ENCODE results near the gene PRDM16.

Gene PRDM16

DNA sequence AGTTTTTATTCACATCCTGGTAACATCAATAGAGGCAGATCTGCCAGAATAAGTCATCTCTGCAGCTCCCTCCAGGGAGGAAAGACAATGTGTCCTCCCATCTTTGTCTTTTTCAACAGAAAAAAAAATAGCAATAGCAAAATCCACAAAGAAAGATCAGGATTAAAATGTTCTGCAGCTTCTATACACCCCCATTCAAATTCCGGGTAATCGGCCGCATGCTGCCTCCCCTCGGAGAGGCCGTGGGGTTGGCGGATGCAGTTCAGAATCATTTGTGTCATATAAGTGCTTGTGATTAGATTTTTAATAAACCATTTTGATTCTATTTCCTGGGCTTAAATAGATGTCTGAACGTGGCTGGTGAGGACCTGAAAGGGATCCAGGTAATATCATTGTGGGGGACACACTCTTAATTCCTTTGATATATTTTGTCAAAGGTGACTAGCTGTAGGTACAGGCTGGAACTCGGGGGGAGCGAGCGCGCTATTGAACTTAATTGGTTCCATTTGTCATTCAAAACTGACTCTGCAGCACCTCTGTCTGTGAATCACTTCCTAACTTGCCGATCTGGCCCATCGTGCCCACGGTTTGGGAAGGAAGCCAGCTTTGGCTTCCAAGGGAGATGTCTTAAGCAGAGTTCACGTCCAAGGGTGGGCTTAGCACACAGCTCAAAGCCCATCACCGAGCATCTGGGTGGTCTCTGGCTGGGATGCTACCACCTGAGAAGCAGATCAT is 299.9 kb downstream of the PRDM16 start:
- no peak for DNase-seq

DNA sequence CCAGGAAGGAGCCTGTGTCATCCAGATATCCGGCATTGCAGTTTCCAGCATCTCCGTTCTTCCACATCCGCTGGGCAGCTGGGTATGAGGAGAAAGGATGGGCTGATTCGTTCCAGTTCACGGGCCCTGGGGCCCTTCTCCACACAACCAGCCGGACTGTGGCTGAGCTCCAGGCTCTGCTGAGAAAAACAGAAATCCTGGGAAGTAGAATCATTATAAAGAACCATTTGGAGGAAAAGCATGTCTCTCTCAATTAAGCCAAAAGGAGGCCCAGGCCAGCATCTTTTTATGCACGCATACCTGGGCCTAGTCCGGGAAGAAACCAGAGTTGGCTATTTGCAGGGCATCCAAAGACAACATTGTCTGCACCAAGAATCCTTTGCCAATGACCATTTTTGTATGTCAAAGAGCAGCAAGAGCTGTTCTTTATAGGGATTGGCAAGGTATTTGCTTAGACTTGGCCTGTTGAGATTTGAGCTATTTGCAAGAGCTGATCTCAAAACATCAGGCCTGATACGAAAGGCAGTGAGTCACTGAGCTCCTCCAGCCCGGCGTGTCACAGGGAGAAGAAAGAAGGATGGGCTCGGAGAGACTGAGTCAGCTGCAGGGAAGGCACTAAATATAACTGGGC is 300.6 kb downstream of the PRDM16 start:
- DNase-seq = no peak

GRCh38 chr1:3370856-3371703 is 302.1 kb downstream of the PRDM16 start:
- DNase-seq = no peak

- DNase-seq = peak; percentile 13
Measured at GRCh38 chr1:3372317-3372716, 303.3 kb downstream of the PRDM16 start.

DNA sequence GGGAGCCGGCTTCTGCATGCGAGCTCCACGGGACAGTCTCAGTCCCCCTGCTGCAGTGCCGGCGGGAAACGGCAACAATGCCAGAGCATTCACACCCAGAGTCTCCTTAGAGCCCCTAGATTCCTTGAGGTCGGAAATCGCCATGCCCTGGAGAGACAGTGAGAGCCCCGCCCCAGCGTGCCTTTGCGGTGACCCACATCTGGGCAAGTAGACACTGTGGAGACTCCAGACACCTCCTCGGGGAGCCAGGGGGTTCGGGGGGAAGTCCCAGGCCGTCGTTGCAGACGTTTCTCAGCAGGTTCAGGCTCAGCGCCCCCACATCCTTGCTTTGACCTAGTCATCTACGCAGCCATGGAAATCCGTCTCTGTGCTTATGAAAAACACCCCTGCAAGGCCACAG is 304.2 kb downstream of the PRDM16 start:
- no peak for DNase-seq

- DNase-seq = no peak
Measured at GRCh38 chr1:3373700-3374405, 304.9 kb downstream of the PRDM16 start.

GRCh38 chr1:3375245-3375644 is 306.2 kb downstream of the PRDM16 start:
- no peak for DNase-seq

DNA sequence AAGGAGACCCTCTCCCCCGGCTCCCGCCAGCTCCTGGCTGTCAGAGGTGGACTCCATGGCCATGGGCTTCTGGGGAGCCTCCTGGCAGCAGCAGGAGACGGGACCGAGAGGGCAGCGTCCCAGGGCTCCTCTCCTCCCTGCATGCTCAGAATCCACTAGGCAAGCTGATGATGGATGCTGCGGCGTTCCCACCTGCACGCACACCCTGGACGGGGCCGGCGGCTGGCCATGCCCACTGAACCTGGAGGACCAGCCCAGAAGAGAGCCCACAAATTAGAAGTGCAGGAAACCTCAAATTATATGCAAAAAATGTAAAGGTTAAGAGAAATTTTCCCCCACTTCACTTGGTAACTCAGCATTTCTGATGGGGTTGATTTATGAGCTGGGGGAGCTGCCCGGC is 308.2 kb downstream of the PRDM16 start:
- DNase-seq = no peak

- DNase-seq = no peak
Measured at GRCh38 chr1:3377604-3378279, 308.7 kb downstream of the PRDM16 start.

DNA sequence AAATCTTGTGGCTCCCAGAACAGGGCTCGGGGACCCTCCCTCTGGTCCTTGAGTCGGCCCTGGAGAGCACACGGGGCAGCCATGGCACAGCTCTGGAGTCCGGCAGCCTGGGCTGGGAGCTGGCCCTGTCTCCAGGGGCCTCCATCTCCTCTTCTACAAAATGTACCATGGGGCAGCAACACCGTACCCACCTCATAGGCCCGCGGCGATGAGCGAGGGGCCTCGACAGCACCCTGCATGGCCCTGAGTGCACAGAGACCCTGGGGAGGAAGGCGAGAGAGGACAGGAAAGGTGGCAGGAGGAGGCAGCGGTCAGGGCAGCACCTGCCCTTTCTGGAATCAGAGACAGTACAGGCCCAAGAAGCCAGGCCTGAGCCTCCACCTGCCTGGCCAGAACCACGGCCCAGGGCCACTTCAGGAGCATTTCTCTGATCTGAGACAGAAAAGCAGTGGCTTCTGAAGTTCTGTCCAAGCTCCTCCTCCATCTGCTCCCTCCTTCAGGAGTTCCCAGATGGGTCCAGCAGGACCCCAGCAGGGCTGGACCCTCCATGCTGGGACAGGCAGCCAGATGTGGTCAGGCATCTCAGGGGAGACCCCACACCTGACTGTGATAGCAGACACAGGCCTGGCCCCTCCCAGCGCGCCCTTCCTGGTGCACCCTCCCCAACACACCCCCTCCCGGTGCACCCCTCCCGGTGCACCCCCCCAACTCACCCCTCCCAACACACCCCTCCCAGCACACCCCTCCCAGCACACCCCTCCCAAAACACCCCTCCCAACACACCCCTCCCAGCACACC is 309.6 kb downstream of the PRDM16 start:
- no peak for DNase-seq

- DNase-seq = no peak
Measured at GRCh38 chr1:3379934-3380333, 310.9 kb downstream of the PRDM16 start.

GRCh38 chr1:3380469-3380868 is 311.5 kb downstream of the PRDM16 start:
- DNase-seq = no peak

DNA sequence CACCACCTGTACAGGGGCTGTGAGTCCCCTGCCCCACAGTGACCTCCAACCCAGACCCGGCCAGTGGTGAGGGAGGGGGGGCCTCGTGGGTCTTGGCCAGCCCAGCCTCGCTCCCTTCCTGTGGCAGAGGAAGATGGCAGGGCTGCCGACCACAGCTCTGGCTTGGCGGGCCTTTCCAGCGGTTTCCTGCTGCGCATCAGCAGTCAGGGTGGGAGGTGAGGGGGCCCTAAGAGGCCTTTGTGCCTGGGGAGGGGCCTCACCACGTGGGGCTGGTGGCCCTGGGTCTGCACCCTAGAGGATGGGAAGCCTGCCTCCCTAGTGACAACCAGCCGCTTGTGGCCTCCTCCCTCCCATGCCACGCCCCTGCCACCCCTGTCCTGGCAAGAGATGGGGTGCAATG is 312.9 kb downstream of the PRDM16 start:
- DNase-seq = no peak

GRCh38 chr1:3382326-3383057 is 313.5 kb downstream of the PRDM16 start:
- no peak for DNase-seq

DNA sequence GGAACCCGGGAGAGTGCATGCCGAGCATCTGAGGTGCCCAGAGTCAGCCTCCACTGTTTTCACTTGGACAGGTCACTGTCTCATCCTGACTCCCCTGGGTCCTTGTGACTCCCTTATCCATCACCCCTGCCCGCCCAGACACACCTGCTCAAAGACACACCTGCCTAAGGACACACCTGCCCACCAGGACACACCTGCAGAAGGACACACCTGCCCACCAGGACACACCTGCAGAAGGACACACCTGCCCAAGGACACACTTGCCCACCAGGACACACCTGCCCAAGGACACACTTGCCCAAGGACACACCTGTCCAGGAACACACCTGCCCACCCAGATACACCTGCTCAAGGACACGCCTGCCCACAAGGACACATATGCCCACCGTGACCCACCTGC is 314.7 kb downstream of the PRDM16 start:
- no peak for DNase-seq

GRCh38 chr1:3384407-3384806 is 315.4 kb downstream of the PRDM16 start:
- peak; percentile 6 for DNase-seq

DNA sequence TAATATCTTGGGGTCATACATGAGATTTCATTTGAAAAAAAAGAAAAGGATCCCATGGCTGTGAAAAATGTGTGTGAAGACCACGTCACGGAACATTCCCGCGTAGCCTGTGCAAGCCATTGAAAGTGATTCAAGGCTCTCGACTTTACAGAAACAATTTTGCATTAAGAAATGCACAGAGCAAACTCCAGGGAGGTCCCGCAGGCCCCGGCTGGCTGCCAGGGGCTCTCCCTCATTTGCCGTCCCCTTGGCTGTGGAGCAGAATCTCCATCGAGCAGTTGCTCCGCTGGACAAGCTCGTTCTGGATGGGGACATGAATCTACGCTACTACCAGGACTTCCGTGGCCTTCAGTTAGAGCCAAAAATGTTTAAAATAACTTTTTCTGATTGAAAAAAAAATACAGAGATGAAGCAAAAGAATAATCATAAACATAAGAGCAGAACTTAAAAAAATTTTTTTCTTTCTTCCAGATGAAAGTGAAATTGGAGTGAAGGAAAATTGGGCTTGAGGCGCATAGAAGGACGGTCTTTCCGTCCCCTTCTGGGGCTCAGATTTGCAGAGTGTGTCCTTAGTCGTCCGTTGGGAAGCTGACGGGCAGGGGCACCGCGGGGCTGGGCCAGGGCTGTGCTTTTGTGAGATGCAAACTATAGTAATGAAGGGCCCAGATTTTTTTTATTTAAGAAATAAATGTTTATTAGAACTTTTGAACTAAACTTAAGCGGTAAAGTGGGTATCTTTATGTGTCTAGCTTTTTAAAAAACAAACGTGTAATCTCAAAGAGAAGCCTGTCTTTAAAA is 317.4 kb downstream of the PRDM16 start:
- no peak for DNase-seq

DNA sequence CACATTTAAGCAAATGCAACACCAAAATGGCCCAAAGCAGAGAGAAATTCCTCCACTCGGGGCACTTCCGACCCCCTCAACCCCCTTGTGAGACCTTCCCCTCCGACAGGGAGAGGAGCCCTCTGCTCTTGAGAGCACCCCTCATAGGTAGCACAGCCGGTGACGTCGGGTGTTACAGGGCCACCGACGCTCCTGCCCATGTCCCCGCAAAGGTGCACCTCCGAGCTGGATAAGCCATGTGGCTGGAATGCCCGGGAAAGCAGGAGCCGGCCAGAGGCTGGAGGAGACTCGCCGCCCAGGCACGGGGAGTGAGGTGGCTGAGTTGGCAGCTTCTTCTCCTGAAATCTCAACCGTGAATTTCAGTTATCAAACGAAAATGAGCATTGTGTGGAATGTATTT is 318.4 kb downstream of the PRDM16 start:
- DNase-seq = no peak

DNA sequence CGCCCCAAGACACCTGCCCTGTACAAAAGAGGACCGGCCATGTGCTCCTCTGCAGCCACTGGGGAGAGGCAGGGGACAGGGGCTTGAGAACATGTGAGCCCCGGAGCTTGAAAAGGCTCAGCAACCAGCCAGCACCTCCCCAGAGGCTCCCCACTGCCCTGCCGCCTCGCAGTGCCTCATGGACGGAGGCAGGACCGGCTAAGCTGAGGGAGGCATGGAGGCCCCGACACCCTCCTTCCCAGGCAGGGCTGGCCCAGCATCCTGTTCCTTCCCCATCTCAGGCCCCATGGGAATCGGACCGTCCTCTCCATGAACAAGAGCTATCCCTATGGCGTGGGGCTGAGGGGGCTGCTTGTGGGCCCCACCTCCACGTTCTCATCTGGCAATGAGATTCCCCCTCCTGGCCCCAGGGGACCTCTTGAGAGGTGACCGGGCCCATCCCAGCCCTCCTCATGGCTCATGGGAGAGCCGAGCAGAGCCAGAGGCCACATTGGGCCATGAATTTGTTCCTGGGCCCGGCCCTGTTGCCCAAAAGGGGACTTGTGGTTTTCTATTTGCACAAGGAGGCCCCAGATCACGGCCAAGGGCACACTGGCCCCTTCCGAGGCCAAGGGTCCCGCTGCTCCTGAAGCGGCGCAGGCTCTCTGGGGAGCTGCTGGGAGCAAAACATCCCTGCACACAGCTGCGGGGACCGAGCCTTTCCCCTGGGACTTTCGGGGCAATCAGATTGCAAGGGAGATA is 320.3 kb downstream of the PRDM16 start:
- no peak for DNase-seq

Data from CD4-positive, alpha-beta T cell treated with Interleukin-12 subunit alpha and Interleukin-12 subunit beta, for 1 hour (primary cell).